Activated T-helper 1 cell treated with anti-CD3 and anti-CD28 coated beads, Interleukin-2, amount 50 U/mL, for 16 hours (primary cell): Measurements from ENCODE around the gene PCNT.
"Not testable (repeated sequence)": the region's sequence is repeated elsewhere in the genome, so short reads cannot be mapped to it uniquely, and the experiment has no call there.

Experiments used
- DNase-seq, 2 donors: peaks; one replicate each; pipeline ENCODE4 v3.0.0-alpha.2; 2020; ENCODE audit warnings: low read depth in 1 of 2, low spot score in 1 of 2

The PCNT gene

DNA sequence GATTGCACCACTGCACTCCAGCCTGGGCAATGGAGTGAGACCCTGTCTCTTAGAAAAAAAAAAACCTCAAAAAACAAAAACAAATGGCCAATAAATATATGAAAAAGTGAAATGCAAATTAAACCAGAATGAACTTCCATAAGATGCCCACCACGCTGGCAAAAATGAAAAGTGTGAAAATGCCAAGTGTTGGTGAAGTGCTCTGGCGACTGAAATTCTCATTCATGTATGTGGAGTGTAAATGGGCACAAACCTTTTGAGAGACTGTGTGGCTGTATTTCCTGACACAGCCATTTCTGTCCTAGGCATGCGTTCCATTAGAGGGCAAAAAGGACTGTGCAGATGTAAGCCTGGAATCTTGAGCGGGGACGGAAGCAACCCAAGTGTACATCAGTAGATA is 19.5 kb upstream of the PCNT start:
- no peak for DNase-seq

DNA sequence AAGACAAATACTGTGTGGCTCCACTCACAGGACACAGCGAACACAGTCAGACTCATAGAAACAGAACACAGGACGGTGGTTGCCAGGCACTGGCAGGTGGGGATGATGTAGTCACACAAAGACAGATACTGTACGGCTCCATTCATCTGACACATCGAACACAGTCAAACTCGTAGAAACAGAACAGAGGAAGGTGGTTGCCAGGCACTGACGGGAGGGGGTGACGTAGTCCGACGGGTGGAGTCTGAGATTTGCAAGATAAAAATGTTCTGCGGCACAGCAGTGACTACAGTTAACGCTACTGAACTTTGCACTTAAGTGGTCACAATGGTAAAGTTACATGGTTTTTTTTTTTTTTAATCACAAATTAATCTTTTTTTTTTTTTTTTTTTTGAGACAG is 19.0 kb upstream of the PCNT start:
- no peak for DNase-seq

DNA sequence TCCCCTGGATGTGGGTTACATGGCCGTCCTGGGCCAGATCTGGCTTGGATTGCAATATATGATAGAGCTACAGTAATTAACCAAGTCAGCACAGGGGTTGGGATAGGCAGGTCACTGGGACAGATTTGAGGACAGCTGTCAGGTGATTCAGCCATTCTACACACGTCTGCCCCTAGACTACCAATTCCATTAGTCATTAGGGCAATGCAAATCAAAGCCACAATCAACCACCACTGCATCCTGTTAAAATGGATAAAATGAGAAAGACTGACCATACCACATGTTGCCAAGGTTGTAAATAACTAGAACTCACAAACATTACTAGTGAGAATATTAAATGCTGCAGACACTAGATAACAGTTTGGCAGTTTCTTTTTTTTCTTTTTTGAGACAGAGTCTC is 16.3 kb upstream of the PCNT start:
- no peak for DNase-seq

DNA sequence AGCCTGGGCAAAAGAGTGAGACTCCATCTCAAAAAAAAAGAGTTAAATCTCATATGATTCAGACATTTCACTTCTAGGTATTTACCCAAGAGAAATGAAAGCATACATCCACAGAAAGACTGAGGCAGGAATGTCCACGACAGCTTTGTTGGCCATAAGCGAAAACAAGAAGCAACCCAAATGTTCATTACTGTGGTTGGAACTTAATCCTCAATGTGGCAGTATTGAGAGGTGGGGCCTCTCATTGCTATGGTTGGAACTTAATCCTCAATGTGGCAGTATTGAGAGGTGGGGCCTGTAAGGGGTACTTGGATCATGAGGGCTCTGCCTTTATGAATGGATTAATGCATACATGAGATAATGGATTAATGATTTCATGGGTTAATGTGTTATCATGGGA is 15.5 kb upstream of the PCNT start:
- no peak for DNase-seq

DNA sequence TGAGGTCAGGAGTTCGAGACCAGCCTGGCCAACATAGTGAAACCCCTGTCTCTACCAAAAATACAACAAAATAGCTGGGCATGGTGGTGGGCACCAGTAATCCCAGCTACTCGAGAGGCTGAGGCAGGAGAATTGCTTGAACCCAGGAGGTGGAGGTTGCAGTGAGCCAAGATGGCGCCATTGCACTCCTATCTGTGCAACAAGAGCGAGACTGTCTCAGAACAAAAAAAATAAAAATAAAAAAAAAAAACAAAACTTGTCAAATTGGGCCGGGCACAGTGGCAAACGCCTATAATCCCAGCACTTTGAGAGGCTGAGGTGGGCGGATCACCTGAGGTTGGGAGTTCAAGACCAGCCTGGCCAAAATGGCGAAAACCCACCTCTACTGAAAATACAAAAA is 13.7 kb upstream of the PCNT start:
- DNase-seq: not testable (repeated sequence)

DNA sequence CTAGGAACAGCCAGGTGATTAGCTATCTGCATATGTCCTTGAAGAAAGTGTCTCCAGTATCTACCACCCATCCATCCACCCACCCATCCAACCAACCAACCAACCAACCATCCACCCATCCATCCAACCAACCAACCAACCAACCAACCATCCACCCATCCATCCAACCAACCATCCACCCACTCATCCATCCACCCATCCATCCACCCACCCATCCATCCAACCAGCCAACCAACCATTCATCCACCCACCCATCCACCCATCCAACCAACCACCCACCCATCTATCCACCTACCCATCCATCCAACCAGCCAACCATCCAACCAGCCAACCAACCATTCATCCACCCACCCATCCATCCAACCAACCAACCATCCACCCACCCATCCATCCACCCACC is 12.4 kb upstream of the PCNT start:
- DNase-seq: no peak

DNA sequence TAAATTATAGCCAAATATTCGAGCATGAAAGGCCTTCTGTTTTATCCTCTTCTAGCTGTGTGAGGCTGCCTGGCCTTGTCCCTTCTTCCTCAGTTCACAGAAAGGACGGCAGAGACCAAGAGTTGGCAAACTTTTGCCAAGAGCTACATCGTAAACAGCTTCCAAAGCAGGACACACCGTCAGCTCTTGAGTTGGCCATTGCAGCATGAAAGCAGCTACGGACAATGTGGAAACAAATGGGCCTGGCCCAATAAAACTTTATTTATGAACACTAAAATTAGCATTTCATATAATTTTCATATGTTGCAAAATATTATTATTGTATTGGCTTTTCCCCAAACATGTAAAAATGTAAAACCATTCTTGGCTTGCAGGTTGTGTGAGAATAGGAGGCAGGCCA is 11.0 kb upstream of the PCNT start:
- DNase-seq: no peak

DNA sequence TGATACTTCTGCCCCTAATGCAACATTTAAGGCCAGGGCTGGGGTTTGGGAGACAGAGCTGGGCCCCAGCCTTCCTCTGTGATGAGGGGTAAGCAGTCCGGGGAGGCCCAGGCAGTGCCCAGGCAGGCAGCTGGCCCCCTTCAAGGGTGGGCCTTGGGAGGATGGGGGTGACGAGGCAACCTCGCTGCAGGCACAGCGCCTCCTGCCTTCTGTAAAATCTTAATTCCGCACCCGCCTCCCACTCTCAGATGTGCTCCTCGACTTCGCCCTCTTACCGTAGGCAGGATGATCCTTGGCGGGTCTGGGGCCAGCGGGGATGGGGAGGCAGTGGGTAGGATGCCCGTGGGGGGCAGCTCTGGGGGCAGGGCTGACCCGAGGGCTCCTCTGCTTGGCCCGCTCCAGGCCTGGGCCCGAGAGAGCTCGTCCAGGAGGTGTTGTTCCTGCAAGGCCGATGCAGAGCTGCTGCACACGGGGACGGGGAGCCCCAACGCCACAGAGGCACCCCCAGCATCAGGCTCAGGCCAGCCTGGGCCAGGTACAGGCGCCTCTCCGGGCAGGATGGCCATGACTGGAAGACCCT is 9.4 kb upstream of the PCNT start:
- no peak for DNase-seq

DNA sequence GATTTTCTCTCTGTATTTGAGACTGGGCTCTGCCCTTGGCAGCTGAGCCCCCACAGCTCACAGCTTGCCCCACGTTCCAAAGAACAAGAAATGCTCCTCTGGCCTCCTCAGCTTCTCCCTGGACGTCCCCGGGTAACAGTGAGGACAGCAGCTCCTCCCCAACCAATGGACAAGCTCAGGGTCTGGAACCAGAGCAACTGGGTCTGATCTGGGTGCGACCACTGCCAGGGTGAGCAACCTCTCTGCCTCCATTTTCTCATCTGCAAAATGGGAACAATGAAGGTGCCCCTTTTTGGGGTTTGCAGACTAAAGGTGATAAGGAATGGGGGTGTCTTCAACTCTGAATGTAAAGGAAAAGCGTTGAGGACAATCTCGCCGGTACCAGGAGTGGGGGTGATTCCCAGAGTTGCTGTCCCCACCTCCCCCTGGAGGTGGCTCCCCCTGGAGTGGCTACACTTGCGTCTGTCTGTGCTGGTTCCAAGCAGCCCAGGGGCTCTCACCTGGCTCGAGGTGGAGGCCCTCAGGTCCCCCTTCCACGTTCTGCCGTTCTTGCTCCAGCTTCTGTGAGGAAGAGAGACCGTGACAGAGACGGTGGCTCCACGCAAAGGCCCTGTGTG is 7.1 kb upstream of the PCNT start:
- no peak for DNase-seq

DNA sequence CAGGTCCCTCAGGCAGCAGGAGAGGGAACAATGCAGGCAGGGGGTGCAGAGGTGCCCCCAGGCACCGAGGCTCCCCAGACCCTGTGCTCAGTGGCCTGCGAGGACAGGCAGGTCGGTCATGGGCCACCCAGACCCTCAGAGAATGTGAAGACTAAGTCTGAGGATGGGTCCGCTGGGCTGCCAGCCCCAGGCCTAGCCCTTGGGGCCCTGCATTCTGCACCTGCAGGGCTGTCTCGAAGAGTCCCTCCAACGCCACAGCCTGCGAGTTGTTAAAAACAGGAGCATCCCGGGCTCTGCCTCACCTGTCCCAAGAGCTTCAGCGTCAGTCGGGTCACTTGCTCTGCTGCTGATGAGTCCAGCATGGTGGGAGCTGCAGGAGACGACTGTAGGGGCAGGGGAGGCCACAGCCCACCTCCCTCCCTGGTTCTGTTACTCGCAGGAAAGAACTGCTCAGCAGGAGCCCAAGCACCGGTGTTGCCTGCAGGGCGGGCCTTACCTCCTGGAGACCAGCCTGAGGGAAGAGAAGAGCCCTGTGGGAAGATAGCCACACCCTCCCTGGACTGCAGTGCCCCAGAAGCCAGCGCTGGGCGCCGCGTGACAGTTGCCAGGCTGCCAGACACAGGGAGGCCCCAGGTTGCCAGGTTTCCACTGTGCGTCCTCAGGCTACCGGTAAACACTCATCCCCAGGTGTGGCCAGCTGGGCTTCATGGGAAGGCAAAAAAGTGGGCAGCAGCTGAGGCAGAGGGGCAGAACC is 6.1 kb upstream of the PCNT start:
- DNase-seq: no peak

DNA sequence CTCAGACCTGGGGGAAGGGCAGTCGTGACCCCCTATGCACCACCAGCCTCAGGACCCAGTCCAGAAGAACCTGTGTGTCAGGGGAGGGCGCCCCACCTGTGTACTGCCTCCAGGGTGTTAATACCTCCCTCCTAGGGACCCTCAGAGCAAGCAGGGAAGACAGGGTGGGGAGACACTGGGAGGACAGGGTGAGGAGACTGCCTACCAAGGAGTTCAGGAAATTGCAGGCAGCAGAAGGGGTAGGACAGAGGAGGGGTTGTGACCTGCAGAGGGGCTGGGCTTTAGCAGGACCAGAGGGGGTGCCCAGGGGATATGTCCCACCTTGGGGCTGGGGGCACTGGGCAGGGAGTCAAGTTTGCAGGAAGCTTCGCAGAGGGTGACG is 5.5 kb upstream of the PCNT start:
- DNase-seq: no peak

DNA sequence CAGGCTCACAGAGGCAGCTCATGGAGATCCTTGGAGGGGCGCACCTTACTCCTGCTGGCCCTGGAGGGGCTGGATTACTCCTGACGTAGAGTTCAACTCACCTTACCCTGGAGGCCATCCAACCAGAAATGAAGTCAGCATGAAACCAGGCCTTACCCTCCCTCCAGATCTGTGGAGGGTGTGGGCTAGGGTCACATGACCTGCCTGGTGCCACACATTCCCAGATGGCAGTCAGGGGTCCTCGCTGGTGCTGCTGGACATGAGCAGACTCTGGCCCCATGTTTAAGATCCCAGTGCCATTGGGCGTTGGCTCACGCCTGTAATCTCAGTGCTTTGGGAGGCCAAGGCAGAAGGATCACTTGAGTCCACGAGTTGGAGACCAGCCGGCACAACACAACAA is 4.8 kb upstream of the PCNT start:
- DNase-seq: no peak

DNA sequence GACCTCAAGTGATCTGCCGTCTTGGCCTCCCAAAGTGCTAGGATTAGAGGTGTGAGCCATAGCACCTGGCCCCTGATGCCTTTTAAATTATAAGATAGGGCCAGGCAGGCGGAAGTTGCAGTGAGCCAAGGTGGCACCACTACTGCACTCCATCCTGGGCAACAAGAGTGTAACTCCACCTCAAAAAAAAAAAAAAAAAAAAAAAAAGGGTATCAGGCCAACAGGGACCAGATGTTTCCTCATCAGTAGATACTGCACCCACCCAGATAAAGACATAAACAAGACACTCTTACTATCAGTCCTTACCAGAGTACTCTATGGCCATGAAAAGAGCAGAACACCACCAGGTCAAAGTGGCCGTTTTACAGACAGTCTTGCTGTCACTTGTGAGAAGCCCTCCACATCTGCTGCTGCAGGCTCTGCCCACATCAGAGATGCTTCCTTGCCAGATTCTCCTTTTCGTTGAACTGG is 3.6 kb upstream of the PCNT start:
- no peak for DNase-seq

DNA sequence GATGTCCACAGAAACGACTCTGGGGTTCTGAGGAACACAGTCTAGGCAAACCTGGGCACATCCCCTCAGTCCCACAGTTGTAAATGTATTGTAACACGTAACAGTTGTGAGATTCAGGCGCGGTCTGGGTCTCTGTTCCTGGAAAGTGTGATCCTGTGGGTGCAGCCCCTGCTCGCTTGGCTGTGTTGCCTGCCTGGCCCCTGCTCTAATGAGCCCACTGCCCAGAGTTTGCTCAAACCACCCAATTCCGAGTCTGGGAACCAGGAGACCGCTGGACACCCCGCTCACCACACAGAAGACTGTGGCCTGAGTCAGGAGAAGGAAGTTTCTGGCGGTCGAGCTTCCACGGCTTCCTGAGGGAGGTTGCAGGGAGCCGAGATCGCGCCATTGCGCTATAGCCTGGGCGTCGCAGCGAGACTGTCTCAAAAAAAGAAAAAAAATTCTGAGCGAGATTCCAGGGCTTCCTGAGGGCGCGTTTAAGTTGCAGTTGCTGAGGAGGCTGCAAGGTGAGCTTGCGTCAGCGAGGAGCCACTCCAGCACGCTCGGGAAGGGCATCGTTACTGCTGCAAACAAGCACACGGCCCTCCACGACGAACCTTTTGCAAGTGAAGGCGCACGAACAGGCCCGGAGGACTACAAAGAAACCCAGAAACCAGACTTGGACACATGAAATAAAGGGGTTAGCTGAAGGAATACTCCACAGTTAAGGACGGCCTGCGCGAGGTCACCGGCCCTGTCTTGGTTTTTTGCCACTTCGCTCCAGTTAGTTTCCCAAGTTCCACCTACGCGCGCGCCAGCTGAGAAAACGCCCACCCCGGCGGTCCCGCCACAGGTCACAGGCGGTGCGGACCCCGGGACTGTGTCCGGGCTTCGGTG is 1.4 kb upstream of the PCNT start:
- no peak for DNase-seq

DNA sequence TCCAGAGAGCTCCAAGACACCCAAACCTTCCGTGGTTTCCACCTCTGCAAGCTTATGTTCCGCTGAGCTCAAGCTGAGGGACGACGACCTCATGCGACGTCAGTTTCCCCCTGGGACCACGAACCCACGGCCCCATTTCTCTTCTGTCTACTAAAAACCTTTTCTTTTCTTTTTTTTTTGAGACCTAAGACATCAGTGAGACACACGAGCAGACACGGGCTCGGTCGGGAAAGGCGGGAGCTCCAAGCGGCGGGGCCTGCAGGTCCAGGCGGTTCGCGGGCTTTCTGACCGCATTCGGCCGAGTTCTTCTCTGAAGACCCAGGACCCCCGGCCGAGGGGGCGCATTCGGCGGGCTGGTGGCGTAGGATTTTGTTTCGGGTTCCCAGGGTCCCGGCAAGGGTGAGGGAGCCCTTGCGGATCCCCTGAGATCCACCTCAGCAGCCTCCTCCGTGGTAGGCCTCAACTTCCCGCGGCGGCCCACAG is 688 bp upstream of the PCNT start:
- DNase-seq: no peak

DNA sequence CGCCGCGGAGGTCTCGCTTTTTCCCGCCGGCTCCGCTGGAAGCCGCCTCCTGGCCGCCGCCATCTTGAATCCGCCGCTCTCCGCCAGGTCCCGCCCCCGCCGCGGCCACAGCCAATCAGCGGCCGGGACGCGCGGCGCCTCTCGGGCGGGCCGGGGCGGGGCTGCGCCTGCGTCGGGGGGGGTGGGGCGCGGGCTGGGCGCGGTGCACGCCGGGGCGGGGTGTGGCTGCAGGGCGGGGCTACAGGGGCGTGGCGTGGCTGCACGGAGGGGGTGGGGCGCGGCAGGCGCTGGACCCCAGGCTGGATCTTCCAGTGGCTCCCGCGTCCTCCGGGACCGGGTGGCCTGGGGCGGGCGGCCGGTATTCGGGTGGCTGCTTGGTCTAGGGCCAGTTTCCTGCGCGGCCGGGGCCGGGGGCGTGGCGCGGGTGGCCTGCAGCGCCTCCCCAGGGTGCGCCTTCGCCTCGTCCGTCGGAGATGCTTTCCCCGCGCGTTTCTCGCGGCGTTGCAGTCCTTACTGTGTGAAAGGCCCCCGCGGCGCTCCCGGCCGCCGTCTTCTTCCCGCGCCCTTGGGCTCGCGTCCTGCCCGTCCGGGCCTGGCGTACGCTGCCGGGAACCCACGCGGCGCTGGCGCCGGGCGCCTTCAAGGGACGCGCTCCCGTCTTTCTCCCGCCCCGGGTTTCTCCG is 575 bp downstream of the PCNT start:
- DNase-seq: peak; percentile 82 to 85

DNA sequence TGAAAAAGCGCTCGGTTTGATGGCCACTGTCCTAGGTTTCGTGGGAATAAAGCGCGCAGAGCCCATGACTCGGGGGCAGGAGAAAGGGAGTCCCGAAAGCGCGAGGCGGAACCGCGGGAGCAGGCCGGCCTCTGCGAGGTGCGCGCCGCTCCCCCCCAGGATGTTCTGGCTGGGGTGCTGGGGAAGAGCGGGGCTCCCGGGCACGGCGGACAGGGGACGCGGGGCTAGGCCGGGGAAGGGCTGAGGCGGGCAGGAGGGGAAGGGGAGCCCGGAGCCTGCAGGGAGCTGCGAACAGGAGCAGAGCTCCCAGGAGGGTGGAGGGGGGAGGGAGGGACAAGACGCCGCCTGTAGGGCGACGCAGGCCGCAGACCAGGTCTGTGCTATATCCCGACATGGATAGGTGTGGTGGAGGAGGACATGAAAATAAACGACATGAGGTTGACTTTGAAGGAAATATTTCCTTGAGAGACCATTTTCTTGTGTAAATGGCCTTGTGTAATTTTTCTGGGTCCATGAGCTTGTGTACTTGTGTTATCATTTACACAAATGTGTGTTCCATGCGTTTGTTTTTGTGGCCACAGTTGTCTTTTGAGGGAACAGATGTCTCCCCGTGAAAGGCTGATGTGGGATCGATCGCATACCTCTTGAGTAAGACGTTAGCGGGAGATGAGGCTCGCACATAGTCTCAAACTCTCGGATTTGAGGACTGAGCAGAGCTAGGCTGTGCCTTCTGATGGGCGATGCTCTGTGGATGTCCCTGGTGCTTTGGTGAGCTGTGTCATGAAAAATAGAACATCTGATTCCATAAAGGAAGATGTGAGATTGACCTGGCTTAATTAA is 1.3 kb downstream of the PCNT start:
- DNase-seq: peak in 1 of 2 donors; percentile 17

DNA sequence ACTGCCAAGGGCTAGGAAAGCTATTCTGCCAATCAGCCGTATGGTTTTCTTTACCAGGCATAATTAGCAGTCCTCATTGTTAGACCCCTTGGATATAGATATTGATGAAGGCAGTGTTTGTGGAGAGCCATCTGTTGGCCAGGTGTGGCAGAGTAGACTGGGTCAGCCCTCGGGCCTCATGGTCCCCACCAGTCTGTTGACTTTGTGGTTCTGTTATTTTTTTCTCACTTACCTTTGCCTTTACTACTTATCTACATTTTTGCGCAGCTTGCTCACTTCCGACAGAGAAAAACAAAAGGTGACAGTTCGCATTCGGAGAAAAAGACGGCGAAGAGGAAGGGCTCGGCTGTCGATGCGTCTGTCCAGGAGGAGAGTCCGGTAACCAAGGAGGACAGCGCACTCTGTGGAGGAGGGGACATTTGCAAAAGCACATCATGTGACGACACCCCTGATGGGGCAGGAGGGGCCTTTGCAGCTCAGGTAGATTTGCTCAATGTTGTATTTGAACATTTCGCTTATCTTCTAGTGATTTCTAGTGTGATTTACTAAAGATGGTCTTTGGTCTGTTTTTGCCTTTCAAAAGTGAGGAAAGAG is 2.3 kb downstream of the PCNT start:
- DNase-seq: no peak

DNA sequence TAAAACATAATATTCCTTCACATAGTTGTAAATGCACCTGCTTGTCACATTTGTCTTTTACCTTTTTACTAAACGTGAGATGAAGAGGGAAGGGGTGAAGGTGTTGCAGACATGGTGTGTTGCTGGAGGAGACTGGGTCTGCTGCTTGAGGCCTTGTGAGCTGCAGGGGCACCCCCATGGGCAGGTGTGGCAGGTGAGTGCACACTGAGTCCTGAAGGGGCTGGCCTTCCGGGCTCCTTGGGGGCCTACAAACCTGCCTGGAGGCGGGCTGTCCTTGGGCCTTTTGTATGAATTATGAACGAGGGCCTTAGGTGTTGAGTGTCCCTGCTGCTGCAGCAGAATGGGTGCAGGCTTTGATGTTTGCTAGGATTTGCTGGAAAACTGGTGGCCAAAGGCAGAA is 3.8 kb downstream of the PCNT start:
- DNase-seq: no peak

DNA sequence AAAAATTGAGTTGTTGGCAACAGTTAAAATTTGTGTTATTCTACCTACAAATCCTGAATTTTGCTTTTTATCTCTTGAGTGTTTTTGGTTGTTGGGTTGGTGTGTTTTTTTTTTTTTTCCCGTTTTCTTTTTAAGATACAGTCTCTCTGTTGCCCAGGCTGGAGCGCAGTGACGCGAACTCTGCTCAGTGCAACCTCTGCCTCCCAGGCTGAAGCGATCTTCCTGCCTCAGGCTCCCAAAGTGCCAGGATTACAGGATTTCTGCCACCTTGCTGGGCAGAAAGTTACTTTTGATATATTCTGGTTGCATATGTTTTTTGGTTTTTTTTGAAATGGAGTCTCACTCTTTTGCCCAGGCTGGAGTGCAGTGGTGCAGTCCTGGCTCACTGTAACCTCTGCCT is 4.2 kb downstream of the PCNT start:
- no peak for DNase-seq
